Mucosa of descending colon (tissue), 3 donors: ENCODE measurements around the gene CBLN4. TPM values are rescaled to one million over a fixed set of nuclear protein-coding genes. Genes with fewer than 3 reads are reported as not detected.

Source experiments
- ATAC-seq: fragments of 200-7000 bp; cut with Tn5 transposase; one replicate; pipeline ENCODE4 v1.9.1; 2020; ENCODE audit warnings: mild to moderate bottlenecking, moderate library complexity
- DNase-seq, 3 donors: peaks; one replicate each; pipeline ENCODE4 v3.0.0-alpha.2; 2020
- H3K36me3 ChIP-seq: fragments of 200-600 bp; one replicate; pipeline ENCODE4 v1.8.0; 2021; ENCODE audit warnings: low read depth, mild to moderate bottlenecking
- H3K4me1 ChIP-seq: fragments of 200-600 bp; one replicate; pipeline ENCODE4 v1.8.0; 2021; ENCODE audit warnings: low read depth, mild to moderate bottlenecking
- H3K4me3 ChIP-seq: fragments of 200-600 bp; one replicate; pipeline ENCODE4 v1.8.0; 2021; ENCODE audit warnings: mild to moderate bottlenecking
- H3K9me3 ChIP-seq: fragments of 200-600 bp; one replicate; pipeline ENCODE4 v1.8.0; 2021; ENCODE audit warnings: mild to moderate bottlenecking
- CTCF ChIP-seq: fragments of 200-600 bp; IDR thresholded peaks from one replicate; pipeline ENCODE4 v1.8.0; 2022; ENCODE audit warnings: antibody characterized with exemption, mild to moderate bottlenecking
- intact Hi-C, 2 donors: fragments of 100-400 bp; cut with DNase I in 1 of 2; cut with micrococcal nuclease in 1 of 2; formaldehyde crosslinking; loops; one replicate each; pipeline versions ENCODE4 v1.11.0 to v1.11.1; 2022; cut with DNase I, micrococcal nuclease
- total RNA-seq, 3 donors: library from RNA; stranded (reverse); fragmentation: NEBNext Ultra II Directional in 2 of 3; extraction: Animal tissue kit (Norgen Biotek cat#: 25700) in 2 of 3; gene quantifications; one replicate each; pipeline versions ENCODE4 v1.2.1 to v1.2.4, GENCODE V29; 2021 to 2023
- donor health status: DM: no; HTN: no; CAD: no; lungs with moderate emphysema.
- donor health status: DM: no; HTN: no; CAD: no.
- donor health status: DM: no; HTN: yes; CAD: no.

The CBLN4 gene
- total RNA-seq, 3 donors from 2014 or later, result not detected

GRCh38 chr20:56014998-56015397, 9.7 kb upstream of the CBLN4 start:
- Histone ChIP-seq H3K4me1 (no peaks in the 10 kb centered on the region), H3K4me3 (no peak overlapping the region), H3K36me3 (no peaks in the 10 kb centered on the region), H3K9me3 (no peaks in the 10 kb centered on the region)
- no peak for TF ChIP-seq CTCF
- intact Hi-C loops, result no loop called here
- ATAC-seq (no peak), DNase-seq (no peak)

GRCh38 chr20:56014151-56014550, 8.8 kb upstream of the CBLN4 start:
- no peak for TF ChIP-seq CTCF
- intact Hi-C loops, result no loop called here
- Histone ChIP-seq H3K4me1 (no peaks in the 10 kb centered on the region), H3K4me3 (no peak overlapping the region), H3K36me3 (no peaks in the 10 kb centered on the region), H3K9me3 (no peaks in the 10 kb centered on the region)
- DNase-seq, result no peak
- ATAC-seq, result no peak

GRCh38 chr20:56004611-56005388, 519 bp downstream of the CBLN4 start:
- ATAC-seq (no peak), DNase-seq (no peak)
- H3K9me3 ChIP-seq, result no peaks in the 10 kb centered on the region
- H3K4me1 ChIP-seq, result no peaks in the 10 kb centered on the region
- intact Hi-C loops, result no loop called here
- H3K4me3 ChIP-seq, result no peak overlapping the region
- TF ChIP-seq CTCF, result no peak
- no peaks in the 10 kb centered on the region for H3K36me3 ChIP-seq

- ATAC-seq (peak; percentile 75), DNase-seq (peak in 2 of 3 donors; percentile 11 to 36)
- no peak overlapping the region for H3K4me3 ChIP-seq
- H3K4me1 ChIP-seq, result no peaks in the 10 kb centered on the region
- no peaks in the 10 kb centered on the region for H3K9me3 ChIP-seq
- TF ChIP-seq CTCF, result no peak
- no peaks in the 10 kb centered on the region for H3K36me3 ChIP-seq
- intact Hi-C loops, result no loop called here
Measured at GRCh38 chr20:56004007-56004406, 1.3 kb downstream of the CBLN4 start.

- no peaks in the 10 kb centered on the region for H3K36me3 ChIP-seq
- intact Hi-C loops, result no loop called here
- H3K4me1 ChIP-seq, result no peaks in the 10 kb centered on the region
- no peak for TF ChIP-seq CTCF
- H3K4me3 ChIP-seq, result no peak overlapping the region
- no peaks in the 10 kb centered on the region for H3K9me3 ChIP-seq
- no peak for ATAC-seq
- no peak for DNase-seq
Measured at GRCh38 chr20:56002908-56003800, 2.2 kb downstream of the CBLN4 start.
